Glutamatergic neuron (in vitro differentiated cells): ENCODE data around the gene PDCD1. TPM values are rescaled to one million over a fixed set of nuclear protein-coding genes. Genes with fewer than 3 reads are reported as not detected.

Experiments
- DNase-seq: peaks from one replicate; pipeline ENCODE4 v3.0.0; 2022
- H3K27ac Mint-ChIP-seq: one replicate; pipeline ENCODE4 v1.8.0; 2020; ENCODE audit warnings: mild to moderate bottlenecking, mixed read lengths, inconsistent platforms; ENCODE audit not compliant: unreplicated experiment
- H3K27me3 Mint-ChIP-seq: one replicate; pipeline ENCODE4 v1.8.0; 2020; ENCODE audit warnings: mild to moderate bottlenecking, moderate library complexity, mixed read lengths, inconsistent platforms; ENCODE audit not compliant: unreplicated experiment
- H3K36me3 Mint-ChIP-seq: one replicate; pipeline ENCODE4 v1.8.0; 2020; ENCODE audit warnings: mild to moderate bottlenecking, mixed read lengths, inconsistent platforms; ENCODE audit not compliant: unreplicated experiment
- H3K4me1 Mint-ChIP-seq: one replicate; pipeline ENCODE4 v1.8.0; 2020; ENCODE audit warnings: mild to moderate bottlenecking, low read depth, mixed read lengths, inconsistent platforms; ENCODE audit not compliant: unreplicated experiment
- H3K4me3 Mint-ChIP-seq: one replicate; pipeline ENCODE4 v1.8.0; 2020; ENCODE audit warnings: mild to moderate bottlenecking, mixed read lengths, inconsistent platforms; ENCODE audit not compliant: unreplicated experiment
- H3K9me3 Mint-ChIP-seq: one replicate; pipeline ENCODE4 v1.8.0; 2020; ENCODE audit warnings: mild to moderate bottlenecking, moderate library complexity, mixed read lengths, inconsistent platforms; ENCODE audit not compliant: unreplicated experiment
- total RNA-seq: library from RNA; stranded (reverse); fragmentation: NEBNext Ultra II Directional; extraction: Animal tissue kit (Norgen Biotek cat#: 25700); gene quantifications from one replicate; pipeline ENCODE4 v1.2.1, GENCODE V29; 2021; ENCODE audit not compliant: unreplicated experiment
- TF ChIP-seq, protein P1 (sequence below): fragments of 200-600 bp; sonication (generic); IDR thresholded peaks from one replicate; pipeline ENCODE4 v1.5.0; 2021; ENCODE audit not compliant: partially characterized antibody, unreplicated experiment

The PDCD1 gene
- total RNA-seq, 1 donor from 2014 or later, result not detected

DNA sequence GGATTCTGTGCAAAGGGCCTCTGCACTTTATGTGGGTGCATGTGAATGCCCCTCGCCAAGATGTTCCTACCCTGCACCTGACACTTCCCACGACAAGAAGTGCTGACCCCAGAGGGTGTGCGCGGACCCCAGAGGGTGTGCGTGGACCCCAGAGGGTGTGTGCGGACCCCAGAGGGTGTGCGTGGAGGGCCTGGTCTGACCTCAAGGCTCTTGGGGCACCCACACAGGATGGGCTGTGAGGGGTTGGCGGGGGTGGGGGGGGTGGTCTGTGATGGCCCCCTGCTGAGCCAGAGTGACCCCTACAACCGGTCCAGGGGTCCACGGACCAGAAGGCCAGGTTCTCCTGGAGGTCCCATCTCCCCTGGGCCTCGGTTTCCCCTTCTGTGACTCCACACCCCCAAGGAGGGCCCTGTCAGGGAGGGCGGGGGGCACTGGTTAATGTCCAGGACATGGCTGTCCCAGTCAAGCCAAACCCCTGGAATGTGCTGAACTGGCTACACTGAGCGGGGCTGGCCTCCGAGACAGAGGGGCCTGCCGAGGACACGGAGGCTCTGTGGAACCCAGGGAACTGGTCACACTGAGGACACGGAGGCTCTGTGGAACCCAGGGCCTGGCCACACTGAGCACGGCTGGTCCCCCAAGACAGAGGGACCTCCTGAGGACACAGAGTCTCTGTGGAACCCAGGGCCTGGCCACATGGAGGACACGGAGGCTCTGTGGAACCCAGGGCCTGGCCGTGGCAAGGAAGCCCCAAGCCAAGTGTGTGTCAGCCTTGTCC lies 46.6 kb downstream of the PDCD1 start:
- no peak for DNase-seq
- Mint-ChIP-seq H3K36me3 (no peaks in the 10 kb centered on the region), H3K27ac (no peak overlapping the region), H3K4me1 (peaks cover 4% of the 10 kb centered on the region), H3K9me3 (peaks cover 6% of the 10 kb centered on the region), H3K4me3 (no peak overlapping the region), H3K27me3 (peaks cover 8% of the 10 kb centered on the region)
- TF ChIP-seq, protein P1, sequence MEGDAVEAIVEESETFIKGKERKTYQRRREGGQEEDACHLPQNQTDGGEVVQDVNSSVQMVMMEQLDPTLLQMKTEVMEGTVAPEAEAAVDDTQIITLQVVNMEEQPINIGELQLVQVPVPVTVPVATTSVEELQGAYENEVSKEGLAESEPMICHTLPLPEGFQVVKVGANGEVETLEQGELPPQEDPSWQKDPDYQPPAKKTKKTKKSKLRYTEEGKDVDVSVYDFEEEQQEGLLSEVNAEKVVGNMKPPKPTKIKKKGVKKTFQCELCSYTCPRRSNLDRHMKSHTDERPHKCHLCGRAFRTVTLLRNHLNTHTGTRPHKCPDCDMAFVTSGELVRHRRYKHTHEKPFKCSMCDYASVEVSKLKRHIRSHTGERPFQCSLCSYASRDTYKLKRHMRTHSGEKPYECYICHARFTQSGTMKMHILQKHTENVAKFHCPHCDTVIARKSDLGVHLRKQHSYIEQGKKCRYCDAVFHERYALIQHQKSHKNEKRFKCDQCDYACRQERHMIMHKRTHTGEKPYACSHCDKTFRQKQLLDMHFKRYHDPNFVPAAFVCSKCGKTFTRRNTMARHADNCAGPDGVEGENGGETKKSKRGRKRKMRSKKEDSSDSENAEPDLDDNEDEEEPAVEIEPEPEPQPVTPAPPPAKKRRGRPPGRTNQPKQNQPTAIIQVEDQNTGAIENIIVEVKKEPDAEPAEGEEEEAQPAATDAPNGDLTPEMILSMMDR, result no peak

DNA sequence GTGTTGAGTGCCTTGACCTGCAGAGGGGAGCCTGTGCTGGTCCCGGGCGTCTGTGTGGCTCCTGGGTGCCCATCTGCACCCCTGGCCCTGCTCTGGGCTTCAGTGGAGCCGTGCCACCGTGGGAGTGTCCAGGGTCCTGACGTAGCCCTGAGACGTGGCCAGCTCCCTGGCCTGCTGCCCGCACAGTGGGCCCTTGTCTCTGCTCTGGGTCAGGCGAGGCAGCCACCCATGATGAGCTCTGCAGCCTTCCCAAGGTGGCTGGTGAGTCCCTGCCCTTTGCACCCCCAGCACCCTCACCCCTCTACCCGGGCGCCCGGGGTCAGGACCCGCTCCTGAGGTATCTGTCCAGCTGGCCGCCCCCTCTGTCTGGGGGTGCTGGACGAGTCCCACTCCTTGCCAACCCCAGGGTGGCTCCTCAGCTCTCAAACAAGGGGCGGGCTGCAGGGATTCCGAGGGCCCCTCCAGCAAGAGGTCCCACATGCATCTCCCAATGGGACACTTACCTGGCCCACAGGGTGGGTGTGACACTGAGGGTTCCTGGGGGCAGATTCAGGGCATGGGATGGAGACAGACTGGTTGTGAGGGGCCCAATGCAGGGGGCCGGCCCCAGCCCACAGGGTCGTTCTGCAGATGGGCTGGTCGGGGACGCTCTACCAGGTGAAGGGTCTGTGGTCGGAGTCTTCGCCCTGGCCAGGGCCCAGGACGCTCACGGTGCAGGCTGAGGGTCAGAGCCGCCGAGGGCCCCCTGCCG lies 47.3 kb downstream of the PDCD1 start:
- H3K4me1 Mint-ChIP-seq, result peaks cover 4% of the 10 kb centered on the region
- DNase-seq, result no peak

GRCh38 chr2:241810307-241811200 lies 48.1 kb downstream of the PDCD1 start:
- Mint-ChIP-seq H3K4me1 (peaks cover 4% of the 10 kb centered on the region), H3K36me3 (no peaks in the 10 kb centered on the region), H3K9me3 (peaks cover 6% of the 10 kb centered on the region), H3K4me3 (no peak overlapping the region), H3K27ac (no peak overlapping the region), H3K27me3 (peaks cover 8% of the 10 kb centered on the region)
- TF ChIP-seq, protein P1, result no peak
- peak; percentile 24 for DNase-seq

More for the DNA sequence above, 47.3 kb downstream of the PDCD1 start:
- TF ChIP-seq, protein P1, result no peak
- no peaks in the 10 kb centered on the region for H3K36me3 Mint-ChIP-seq
- no peak overlapping the region for H3K27ac Mint-ChIP-seq
- H3K9me3 Mint-ChIP-seq, result peaks cover 6% of the 10 kb centered on the region
- H3K27me3 Mint-ChIP-seq, result peaks cover 8% of the 10 kb centered on the region
- no peak overlapping the region for H3K4me3 Mint-ChIP-seq

DNA sequence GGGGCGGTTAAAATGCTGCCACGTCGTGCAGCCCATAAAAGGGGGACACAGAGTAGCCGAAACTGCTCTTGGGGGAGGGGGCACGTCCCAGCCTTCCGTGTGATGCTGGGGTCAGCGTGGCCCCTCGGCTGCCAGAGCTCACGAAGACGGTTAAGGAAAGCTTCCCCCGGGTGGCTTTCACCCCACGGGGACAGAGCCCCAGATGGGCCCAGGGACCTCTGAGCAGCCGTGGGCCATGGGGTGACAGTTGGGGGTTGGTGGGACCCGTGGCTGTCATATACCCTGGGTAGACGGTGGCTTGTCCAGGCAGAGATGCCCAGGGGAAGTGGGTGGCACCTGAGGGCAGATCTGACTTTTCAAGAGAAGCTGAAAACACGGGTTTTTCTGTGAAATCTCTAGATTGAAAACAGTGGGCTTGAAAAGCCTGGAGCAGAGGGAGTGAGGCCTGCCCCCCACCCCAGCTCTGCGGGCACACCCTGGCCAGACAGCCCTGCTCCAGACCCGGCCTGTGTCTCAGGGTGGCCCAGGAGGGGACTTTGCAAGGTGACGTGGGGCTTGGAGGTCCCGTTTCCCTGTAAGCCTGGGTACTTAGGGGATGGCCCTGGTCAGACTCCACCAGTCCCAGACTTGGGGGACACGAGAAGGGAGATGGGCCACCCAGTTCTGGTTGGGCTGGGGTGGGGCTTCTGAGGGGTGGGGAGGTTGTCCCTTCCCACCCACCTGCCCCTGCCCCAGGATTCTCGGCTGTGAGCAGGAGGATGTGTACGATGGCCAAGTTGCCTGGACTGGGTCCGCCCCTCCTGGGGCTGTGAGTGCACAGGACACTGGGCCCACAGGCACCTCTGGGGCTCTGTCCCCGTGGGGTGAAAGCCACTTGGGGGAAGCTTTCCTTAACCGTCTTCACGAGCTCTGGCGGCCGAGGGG lies 49.0 kb downstream of the PDCD1 start:
- Mint-ChIP-seq H3K9me3 (peaks cover 6% of the 10 kb centered on the region), H3K27ac (no peak overlapping the region), H3K4me1 (peaks cover 4% of the 10 kb centered on the region), H3K4me3 (no peak overlapping the region), H3K27me3 (peaks cover 5% of the 10 kb centered on the region), H3K36me3 (no peaks in the 10 kb centered on the region)
- TF ChIP-seq, protein P1, result no peak
- DNase-seq, result no peak
